Osteocyte (in vitro differentiated cells): ENCODE results near the gene ANKH. TPM values are rescaled to one million over a fixed set of nuclear protein-coding genes. Genes with fewer than 3 reads are reported as not detected.
A peak's percentile ranks its signal among the peaks of the same experiment; 100 is the strongest.

Experiments used
- DNase-seq: peaks from one replicate; pipeline ENCODE4 v3.0.0; 2021; ENCODE audit warnings: mixed read lengths; ENCODE audit not compliant: unreplicated experiment; ENCODE audit errors: extremely low spot score
- H3K27ac Mint-ChIP-seq: one replicate; pipeline ENCODE4 v1.8.0; 2021; ENCODE audit warnings: mild to moderate bottlenecking, mixed read lengths; ENCODE audit not compliant: unreplicated experiment
- H3K27me3 Mint-ChIP-seq: one replicate; pipeline ENCODE4 v1.8.0; 2021; ENCODE audit warnings: mixed read lengths; ENCODE audit not compliant: unreplicated experiment
- H3K36me3 Mint-ChIP-seq: one replicate; pipeline ENCODE4 v1.8.0; 2021; ENCODE audit warnings: mixed read lengths; ENCODE audit not compliant: unreplicated experiment
- H3K4me1 Mint-ChIP-seq: one replicate; pipeline ENCODE4 v1.8.0; 2021; ENCODE audit warnings: mixed read lengths; ENCODE audit not compliant: unreplicated experiment
- H3K4me3 Mint-ChIP-seq: one replicate; pipeline ENCODE4 v1.8.0; 2021; ENCODE audit warnings: mild to moderate bottlenecking, moderate library complexity, mixed read lengths; ENCODE audit not compliant: unreplicated experiment
- H3K9me3 Mint-ChIP-seq: one replicate; pipeline ENCODE4 v1.8.0; 2021; ENCODE audit warnings: mixed read lengths; ENCODE audit not compliant: unreplicated experiment
- CTCF ChIP-seq: fragments of 200-600 bp; sonication (generic); IDR thresholded peaks from 2 replicates; pipeline ENCODE4 v1.5.0; 2021; ENCODE audit warnings: antibody characterized with exemption, mild to moderate bottlenecking, moderate library complexity
- total RNA-seq: library from RNA; stranded (reverse); gene quantifications from 2 replicates; pipeline ENCODE4 v1.2.1, GENCODE V29; 2021

The ANKH gene
- total RNA-seq, 1 donor from 2014 or later, result 50.8 TPM

GRCh38 chr5:14667290-14667689 is 204.3 kb downstream of the ANKH start:
- no peak for TF ChIP-seq CTCF
- H3K27me3 Mint-ChIP-seq, result no peaks in the 10 kb centered on the region
- peaks cover 44% of the 10 kb centered on the region for H3K4me1 Mint-ChIP-seq
- H3K4me3 Mint-ChIP-seq, result no peak overlapping the region
- DNase-seq, result no peak
- H3K9me3 Mint-ChIP-seq, result no peaks in the 10 kb centered on the region
- no peaks in the 10 kb centered on the region for H3K36me3 Mint-ChIP-seq
- no peak overlapping the region for H3K27ac Mint-ChIP-seq

GRCh38 chr5:14666357-14666756 is 205.2 kb downstream of the ANKH start:
- TF ChIP-seq CTCF, result no peak
- Mint-ChIP-seq H3K9me3 (no peaks in the 10 kb centered on the region), H3K36me3 (no peaks in the 10 kb centered on the region), H3K27ac (no peak overlapping the region), H3K4me3 (peak overlapping the region; percentile 93), H3K4me1 (peaks cover 42% of the 10 kb centered on the region), H3K27me3 (no peaks in the 10 kb centered on the region)
- no peak for DNase-seq

- Mint-ChIP-seq H3K4me1 (peaks cover 38% of the 10 kb centered on the region), H3K27ac (peak overlapping the region; percentile 42), H3K36me3 (no peaks in the 10 kb centered on the region), H3K9me3 (no peaks in the 10 kb centered on the region), H3K4me3 (peak overlapping the region; percentile 93), H3K27me3 (no peaks in the 10 kb centered on the region)
- DNase-seq, result no peak
- TF ChIP-seq CTCF, result no peak
These were observed 205.6 kb downstream of the ANKH start for GRCh38 chr5:14665949-14666348.

GRCh38 chr5:14665101-14665822 is 206.3 kb downstream of the ANKH start:
- no peak for DNase-seq
- no peaks in the 10 kb centered on the region for H3K36me3 Mint-ChIP-seq
- H3K27ac Mint-ChIP-seq, result peak overlapping the region; percentile 82
- no peak for TF ChIP-seq CTCF
- peak overlapping the region; percentile 93 for H3K4me3 Mint-ChIP-seq
- peaks cover 36% of the 10 kb centered on the region for H3K4me1 Mint-ChIP-seq
- no peaks in the 10 kb centered on the region for H3K27me3 Mint-ChIP-seq
- H3K9me3 Mint-ChIP-seq, result no peaks in the 10 kb centered on the region

GRCh38 chr5:14664270-14665100 is 207.1 kb downstream of the ANKH start, which contains the start of gene OTULIN:
Gene OTULIN (plus strand): TSS chr5:14664718. CDS start chr5:14664826, 108 bp downstream.
- H3K4me1 Mint-ChIP-seq, result peaks cover 36% of the 10 kb centered on the region
- peak within 1 kb of the TSS; percentile 95 for H3K4me3 Mint-ChIP-seq
- no peaks in the 10 kb centered on the region for H3K9me3 Mint-ChIP-seq
- TF ChIP-seq CTCF, result no peak
- no peaks in the 10 kb centered on the region for H3K27me3 Mint-ChIP-seq
- peak within 1 kb of the TSS; percentile 94 for H3K27ac Mint-ChIP-seq
- no peaks in the 10 kb centered on the region for H3K36me3 Mint-ChIP-seq
- peak; percentile 95 for DNase-seq
